ENCODE results near the gene TEAD3.

The TEAD3 gene

GRCh38 chr6:35473850-35474130 is 23.1 kb downstream of the TEAD3 start:
- DNase-seq = no peak

GRCh38 chr6:35473075-35473849 is 23.6 kb downstream of the TEAD3 start:
- DNase-seq = no peak

- DNase-seq = no peak
Observed at GRCh38 chr6:35471836-35472345, 25.0 kb downstream of the TEAD3 start.

- no peak for DNase-seq
Observed at GRCh38 chr6:35470663-35471120, 26.2 kb downstream of the TEAD3 start.

- no peak for DNase-seq
Observed at GRCh38 chr6:35469751-35470662, 26.9 kb downstream of the TEAD3 start.

GRCh38 chr6:35468980-35469750 is 27.7 kb downstream of the TEAD3 start:
- DNase-seq = no peak

GRCh38 chr6:35468181-35468979 is 28.5 kb downstream of the TEAD3 start, which contains the start of gene RPL10A:
Gene RPL10A (plus strand): TSS chr6:35468401. CDS start chr6:35468435, 34 bp downstream.
- DNase-seq = peak; percentile 90

- no peak for DNase-seq
Observed at GRCh38 chr6:35465646-35466045, 31.2 kb downstream of the TEAD3 start.

GRCh38 chr6:35463292-35463691 is 33.6 kb downstream of the TEAD3 start:
- no peak for DNase-seq

GRCh38 chr6:35461270-35461669 is 35.6 kb downstream of the TEAD3 start:
- no peak for DNase-seq

GRCh38 chr6:35457907-35458306 is 39.0 kb downstream of the TEAD3 start:
- no peak for DNase-seq

GRCh38 chr6:35454391-35455110 is 42.3 kb downstream of the TEAD3 start:
- DNase-seq = no peak

GRCh38 chr6:35453236-35453635 is 43.6 kb downstream of the TEAD3 start:
- DNase-seq = no peak

GRCh38 chr6:35452183-35453090 is 44.4 kb downstream of the TEAD3 start, which contains the start of gene FANCE:
Gene FANCE (plus strand): TSS chr6:35452338. CDS start chr6:35452546, 208 bp downstream.
- DNase-seq = peak; percentile 42

- DNase-seq = no peak
Observed at GRCh38 chr6:35451354-35452182, 45.3 kb downstream of the TEAD3 start.

- peak; percentile 61 for DNase-seq
Observed at GRCh38 chr6:35449287-35449881, 47.5 kb downstream of the TEAD3 start.

GRCh38 chr6:35448191-35448590 is 48.7 kb downstream of the TEAD3 start:
- no peak for DNase-seq

GRCh38 chr6:35445691-35446090 is 51.2 kb downstream of the TEAD3 start:
- no peak for DNase-seq
